GM12875 (cell line): Measurements from ENCODE around the gene TNFSF13B.

Experiments used
- H3K4me3 ChIP-seq: one replicate; pipeline ENCODE4 v1.5.1; 2011; ENCODE audit warnings: low read depth, low read length, control low read depth
- TF ChIP-seq, protein P1 (sequence below): IDR thresholded peaks from 2 replicates; pipeline ENCODE4 v1.5.1; 2011; ENCODE audit warnings: low read depth, mild to moderate bottlenecking, control low read depth, inconsistent platforms, low read length, moderate library complexity, borderline replicate concordance; ENCODE audit not compliant: insufficient read depth

TNFSF13B gene

GRCh38 chr13:108322206-108322824, 52.8 kb downstream of the TNFSF13B start:
- TF ChIP-seq, protein P1, sequence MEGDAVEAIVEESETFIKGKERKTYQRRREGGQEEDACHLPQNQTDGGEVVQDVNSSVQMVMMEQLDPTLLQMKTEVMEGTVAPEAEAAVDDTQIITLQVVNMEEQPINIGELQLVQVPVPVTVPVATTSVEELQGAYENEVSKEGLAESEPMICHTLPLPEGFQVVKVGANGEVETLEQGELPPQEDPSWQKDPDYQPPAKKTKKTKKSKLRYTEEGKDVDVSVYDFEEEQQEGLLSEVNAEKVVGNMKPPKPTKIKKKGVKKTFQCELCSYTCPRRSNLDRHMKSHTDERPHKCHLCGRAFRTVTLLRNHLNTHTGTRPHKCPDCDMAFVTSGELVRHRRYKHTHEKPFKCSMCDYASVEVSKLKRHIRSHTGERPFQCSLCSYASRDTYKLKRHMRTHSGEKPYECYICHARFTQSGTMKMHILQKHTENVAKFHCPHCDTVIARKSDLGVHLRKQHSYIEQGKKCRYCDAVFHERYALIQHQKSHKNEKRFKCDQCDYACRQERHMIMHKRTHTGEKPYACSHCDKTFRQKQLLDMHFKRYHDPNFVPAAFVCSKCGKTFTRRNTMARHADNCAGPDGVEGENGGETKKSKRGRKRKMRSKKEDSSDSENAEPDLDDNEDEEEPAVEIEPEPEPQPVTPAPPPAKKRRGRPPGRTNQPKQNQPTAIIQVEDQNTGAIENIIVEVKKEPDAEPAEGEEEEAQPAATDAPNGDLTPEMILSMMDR = peak; percentile 47; the same call in 1 of the 2 replicates
- H3K4me3 ChIP-seq = no peak overlapping the region

- no peak overlapping the region for H3K4me3 ChIP-seq
- TF ChIP-seq, protein P1 = no peak
Observed at GRCh38 chr13:108323031-108323430, 53.5 kb downstream of the TNFSF13B start.

- no peak overlapping the region for H3K4me3 ChIP-seq
- TF ChIP-seq, protein P1 = no peak
Observed at GRCh38 chr13:108325863-108326262, 56.3 kb downstream of the TNFSF13B start.

GRCh38 chr13:108326309-108326708, 56.8 kb downstream of the TNFSF13B start:
- no peak overlapping the region for H3K4me3 ChIP-seq
- TF ChIP-seq, protein P1 = no peak

DNA sequence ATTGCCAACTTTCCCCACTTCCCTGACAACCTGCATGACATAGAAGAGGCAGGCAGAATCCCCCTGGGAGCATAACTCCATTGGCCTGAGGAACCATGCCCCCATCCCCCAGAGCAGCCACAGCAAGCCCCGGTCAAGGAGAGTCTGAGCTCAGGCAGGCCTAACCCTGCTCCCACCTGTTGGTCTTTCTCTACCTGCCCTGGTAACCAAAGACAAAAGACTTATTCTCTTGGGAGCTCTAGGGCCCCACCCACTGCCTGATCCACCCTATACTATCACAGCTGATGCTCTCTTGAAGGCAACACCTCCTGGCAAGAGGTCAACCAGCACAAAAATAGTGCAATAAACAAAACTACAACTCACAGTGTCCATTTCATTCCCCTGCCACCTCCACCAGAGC, 59.3 kb downstream of the TNFSF13B start:
- H3K4me3 ChIP-seq = no peak overlapping the region
- TF ChIP-seq, protein P1 = no peak

GRCh38 chr13:108332791-108333190, 63.3 kb downstream of the TNFSF13B start:
- H3K4me3 ChIP-seq = no peak overlapping the region
- TF ChIP-seq, protein P1 = no peak
